CD4-positive, alpha-beta T cell treated with Interleukin-4 for 4 hours (primary cell): Measurements from ENCODE around the gene TFG.
"Not testable (repeated sequence)": the region's sequence is repeated elsewhere in the genome, so short reads cannot be mapped to it uniquely, and the experiment has no call there.

ENCODE experiments used
- DNase-seq: peaks from one replicate; pipeline ENCODE4 v3.0.0-alpha.2; 2020

The TFG gene

DNA sequence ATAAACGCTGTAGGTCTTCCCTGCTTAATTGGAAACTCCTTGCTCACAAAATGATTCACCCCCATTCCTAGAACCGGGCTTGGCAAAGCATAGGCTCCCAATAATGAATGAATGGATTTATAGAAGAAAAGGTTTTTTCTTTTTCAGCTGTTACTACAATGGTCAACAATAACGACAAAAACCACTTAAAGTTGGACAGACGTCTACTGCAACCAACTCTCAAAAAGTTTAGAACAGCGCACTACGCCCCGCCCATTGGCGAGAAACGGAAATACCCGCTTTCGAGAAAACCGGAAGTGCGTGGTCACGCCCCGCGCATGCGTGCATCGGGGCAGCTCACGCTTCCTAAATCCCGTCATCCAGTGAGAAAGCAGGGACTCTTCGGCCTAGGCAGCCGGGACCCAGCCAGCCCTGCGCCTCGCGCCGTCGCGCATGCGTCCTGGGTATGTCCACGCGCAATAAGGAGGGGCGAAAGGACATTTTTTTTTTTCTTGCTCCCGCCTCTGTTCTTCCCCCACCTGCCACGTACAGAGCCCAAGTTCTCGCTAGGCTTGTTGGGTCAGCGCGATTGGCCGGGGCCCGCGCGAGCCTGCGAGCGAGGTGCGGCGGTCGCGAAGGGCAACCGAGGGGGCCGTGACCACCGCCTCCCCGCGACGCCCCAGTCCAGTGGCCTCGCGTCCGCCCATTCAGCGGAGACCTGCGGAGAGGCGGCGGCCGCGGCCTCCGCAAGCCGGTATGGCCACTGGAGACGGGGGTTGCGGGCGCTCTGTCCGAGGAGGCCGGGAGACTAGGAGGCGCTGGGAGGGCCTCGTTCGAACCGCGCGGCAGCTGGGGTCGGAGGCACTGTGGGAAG is at the start of gene TFG:
TSS of gene TFG (plus strand) at position 506 of the 853 bp plus-strand sequence. CDS start 4,192 bp downstream, outside the sequence.
- peak; percentile 98 for DNase-seq

DNA sequence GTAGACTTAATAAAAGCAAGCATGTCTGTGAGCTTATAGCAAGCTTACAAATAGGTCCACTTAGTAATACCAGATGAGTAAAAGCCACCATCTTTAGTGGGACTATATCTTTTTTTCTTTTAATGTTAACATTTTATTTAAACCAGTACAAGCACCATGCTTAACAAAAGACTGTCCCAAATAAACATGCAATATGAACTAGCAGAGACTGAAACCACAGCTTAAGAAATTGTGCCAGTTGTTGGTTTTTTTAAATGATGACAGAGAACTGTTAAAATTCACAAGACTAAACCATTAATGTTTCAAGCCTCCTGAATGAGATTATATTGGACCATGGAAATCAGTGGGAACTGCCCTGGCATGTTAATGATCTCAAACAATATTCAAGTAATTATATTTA is 48.0 kb upstream of the TFG start:
- DNase-seq: not testable (repeated sequence)

DNA sequence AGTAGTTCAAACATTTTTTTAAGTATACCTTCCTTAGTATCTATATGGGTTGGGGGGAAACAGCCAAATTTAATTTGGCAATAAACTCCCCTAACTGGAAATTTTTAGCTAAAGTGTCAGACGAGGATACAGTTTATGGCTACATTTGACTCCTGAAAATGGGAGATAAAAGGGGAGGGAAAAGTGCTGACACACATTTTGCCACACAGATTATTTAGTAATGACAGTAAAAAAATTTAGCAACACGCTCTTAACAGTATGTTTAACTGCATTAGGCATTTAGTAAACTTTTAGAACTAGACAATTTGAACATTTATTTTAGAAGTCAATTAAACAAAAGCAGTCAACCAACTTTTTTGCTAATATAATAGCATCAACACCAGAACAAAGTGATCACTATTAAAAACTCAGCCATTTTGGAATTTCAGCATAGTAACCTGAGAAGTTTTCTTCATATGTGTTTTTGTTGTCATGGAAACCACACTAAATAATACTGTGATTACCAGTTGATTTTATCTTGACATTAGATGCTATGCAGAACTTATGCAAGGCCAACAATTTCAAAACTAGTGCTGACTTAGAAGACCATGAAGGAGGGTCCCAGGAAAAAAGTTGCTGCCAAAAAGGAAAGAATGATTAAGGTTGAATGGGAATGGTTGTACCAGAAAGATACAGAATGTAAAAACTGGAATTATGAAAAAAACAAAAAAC is 47.0 kb upstream of the TFG start:
- peak; percentile 8 for DNase-seq

DNA sequence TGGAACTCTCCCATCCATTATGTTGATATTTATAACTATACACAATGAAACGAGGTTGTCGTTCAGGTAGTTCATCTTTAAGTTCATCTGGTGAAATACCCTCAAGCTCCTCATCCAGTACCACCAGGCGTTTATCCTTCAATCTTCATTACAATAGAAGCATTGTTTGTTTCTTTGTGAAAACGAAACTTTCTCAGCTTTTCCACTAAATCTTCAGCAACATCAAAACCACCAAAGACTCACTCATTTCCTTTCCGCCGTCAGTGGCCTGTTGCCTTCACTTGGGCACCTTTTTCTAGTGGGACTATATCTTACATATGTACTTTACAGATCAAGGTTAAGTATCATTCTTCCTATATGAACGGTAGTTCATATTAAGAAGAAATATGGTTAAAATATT is 44.1 kb upstream of the TFG start:
- peak; percentile 32 for DNase-seq

DNA sequence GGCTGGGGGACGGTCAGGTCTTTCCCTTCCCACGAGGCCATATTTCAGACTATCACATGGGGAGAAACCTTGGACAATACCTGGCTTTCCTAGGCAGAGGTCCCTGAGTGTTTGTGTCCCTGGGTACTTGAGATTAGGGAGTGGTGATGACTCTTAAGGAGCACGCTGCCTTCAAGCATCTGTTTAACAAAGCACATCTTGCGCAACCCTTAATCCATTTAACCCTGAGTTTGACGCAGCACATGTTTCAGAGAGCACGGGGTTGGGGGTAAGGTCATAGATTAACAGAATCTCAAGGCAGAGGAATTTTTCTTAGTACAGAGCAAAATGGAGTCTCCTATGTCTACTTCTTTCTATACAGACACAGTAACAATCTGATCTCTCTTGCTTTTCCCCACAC is 42.6 kb upstream of the TFG start:
- DNase-seq: not testable (repeated sequence)

DNA sequence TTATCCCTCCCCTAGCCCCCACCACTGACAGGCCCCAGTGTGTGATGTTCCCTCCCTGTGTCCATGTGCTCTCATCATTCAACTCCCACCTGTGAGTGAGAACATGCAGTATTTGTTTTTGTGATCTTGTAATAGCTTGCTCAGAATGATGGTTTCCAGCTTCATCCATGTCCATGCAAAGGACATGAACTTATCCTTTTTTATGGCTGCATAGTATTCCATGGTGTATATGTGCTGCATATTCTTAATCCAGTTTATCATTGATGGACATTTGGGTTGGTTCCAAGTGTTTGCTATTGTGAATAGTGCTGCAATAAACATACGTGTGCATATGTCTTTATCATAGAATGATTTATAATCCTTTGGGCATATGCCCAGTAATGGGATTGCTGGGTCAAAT is 42.0 kb upstream of the TFG start:
- not testable (repeated sequence) for DNase-seq

DNA sequence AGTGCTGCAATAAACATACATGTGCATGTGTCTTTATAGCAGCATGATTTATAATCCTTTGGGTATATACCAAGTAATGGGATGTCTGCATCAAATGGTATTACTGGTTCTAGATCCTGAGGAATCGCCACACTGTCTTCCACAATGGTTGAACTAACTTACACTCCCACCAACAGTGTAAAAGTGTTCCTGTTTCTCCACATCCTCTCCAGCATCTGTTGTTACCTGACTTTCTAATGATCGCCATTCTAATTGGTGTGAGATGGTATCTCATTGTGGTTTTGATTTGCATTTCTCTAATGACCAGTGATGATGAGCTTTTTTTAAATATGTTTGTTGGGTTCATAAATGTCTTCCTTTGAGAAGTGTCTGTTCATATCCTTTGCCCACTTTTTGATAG is 38.3 kb upstream of the TFG start:
- DNase-seq: not testable (repeated sequence)

DNA sequence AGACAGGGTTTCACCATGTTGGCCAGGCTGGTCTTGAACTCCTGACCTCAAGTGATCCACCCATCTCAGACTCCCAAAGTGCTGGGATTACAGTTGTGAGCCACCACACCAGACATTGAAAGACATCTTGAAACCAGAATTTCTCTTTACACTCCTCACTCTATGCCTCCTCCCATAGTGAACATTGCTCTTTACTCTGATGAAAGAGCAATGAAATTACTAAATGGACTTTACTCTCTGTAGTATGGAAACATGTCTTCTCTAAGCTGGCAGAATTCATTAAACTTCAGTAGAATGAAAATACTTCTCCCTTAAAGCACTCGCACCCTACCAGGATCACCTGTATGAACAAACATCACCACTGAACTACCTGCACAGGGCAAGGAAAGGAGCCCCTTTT is 27.8 kb upstream of the TFG start:
- no peak for DNase-seq

DNA sequence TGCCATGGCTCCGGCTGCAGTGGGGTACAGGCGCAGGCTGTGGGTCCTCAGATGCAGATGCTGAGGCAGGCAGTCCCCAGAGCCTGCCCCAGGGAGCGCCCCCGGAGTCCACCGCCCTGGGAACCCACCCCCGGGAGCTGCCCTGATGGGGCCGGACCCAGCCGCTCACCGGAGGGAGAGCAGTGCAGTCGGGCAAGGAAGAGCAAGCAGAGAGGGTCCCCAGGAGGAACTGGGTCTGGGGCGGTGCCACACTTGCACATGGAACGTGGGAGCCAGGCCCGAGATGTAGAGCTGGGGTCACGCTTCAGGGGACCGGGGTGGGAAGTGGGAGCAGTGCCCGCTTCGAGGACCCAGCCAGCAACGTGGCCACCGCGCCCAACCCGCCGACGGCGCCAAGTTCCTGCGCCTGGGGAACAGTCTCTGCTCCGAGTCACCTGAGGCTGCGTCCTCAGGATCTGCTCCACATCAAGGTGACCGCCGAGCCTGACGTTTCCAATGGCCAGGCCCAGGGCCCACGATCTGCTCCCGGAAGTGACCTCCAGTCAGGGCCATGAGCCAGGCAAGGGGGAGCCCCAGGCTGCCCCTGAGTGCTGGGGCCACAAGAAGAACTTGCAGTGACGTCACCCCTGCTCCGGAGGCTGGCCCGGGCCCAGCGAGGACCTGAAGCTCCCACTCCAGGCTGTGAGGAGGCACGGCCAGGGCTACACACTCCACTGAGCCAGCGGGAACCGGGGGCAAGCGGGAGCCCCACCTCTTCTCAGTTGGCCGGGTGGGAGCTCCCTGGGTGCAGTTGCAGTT is 27.0 kb upstream of the TFG start:
- DNase-seq: no peak

DNA sequence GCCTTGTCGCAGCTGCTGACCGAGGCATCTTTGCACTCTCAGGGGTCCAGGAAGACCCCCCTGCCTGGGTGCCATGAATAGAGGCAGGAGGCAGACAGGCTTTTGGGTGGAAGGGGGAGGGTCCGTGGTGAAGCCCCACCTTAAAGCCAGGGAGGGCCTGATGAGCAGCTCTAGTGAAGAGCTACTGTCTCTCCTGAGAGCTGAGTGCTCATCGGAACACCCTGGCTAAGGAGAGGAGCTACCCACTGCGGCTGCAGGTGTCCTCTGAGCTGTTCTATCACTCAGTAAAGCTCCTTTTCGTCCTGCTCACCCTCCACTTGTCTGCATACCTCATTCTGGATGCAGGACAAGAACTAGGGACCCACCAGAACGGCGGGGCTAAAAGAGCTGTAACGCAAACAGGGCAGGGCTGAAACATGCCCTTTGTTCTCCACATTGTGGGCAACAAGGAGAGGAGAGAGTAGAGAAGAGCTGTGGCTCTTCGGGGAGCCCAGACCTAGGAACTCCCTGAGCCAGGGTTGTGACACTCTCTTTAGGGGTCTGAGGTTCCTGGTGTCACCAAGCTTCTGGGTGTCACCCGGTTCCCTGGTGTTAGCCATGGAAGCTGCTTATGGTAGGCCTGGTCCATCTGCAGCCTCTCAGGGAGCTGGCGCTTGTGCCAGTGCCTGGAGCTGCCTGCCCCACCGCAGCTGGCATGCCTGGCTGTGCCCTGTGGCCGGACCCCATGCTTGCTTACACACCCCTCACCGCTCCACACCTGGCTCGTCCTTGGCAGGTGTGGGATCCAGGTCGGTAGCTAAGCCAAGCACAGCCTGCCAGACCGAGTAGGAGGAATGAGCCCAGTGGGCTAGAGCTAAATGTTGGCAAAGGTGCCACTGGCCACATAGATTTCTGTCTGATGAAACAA is 26.2 kb upstream of the TFG start:
- DNase-seq: no peak

DNA sequence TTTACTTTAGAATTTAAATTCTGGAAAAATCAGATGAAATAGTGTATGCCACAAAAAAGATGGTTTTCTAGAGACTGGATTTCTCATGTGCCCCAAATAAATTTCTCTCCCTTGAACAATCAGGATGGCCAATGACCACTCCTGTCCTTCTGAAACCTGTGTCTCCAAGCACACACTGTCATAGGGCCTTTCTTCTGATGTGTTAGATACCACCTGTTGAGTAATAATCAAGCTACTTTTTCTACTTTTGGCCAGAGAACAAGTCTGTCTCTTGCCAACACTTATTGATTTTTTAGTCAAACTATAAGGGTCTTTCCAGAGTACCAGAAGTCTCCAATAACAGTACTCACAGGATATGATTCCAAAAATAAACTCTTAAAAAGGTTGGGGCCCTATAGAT is 16.1 kb upstream of the TFG start:
- DNase-seq: no peak

DNA sequence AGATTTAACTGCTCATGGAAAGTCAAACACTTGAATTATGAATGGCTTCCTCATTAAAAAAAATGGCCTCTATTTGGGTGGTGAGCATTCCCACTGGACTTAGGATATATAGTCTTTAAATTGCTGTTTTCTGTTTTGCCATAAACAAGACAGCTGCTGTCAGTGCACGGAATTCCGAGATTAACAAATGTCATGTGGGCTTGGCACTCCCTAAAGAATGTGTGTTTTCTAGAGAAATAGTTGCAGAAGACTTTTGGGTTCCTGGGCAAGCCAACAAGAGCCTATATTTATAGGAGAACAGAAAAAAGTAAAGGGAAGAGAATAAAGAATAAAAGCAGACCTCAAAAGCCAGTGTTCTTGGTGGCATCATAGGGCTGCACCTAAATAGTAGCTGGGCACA is 13.6 kb upstream of the TFG start:
- no peak for DNase-seq

DNA sequence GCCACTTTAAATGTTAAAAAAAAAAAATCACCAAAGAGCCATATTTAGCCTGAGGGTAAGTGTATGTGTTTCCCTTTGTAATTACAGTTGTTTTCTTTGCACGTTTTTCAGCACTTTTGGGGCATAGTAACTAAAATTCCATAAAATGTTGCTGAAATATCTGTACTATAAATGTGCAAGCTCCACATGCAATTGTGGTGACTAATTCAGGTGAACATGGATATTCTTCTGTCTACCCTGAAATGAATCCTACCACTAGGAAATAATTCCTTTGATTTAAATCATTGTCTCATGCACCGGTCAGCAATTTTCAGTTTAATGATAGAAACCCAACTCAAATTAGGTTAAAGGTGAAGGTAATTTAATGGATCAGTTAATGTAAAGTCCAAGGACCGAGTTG is 13.1 kb upstream of the TFG start:
- no peak for DNase-seq

DNA sequence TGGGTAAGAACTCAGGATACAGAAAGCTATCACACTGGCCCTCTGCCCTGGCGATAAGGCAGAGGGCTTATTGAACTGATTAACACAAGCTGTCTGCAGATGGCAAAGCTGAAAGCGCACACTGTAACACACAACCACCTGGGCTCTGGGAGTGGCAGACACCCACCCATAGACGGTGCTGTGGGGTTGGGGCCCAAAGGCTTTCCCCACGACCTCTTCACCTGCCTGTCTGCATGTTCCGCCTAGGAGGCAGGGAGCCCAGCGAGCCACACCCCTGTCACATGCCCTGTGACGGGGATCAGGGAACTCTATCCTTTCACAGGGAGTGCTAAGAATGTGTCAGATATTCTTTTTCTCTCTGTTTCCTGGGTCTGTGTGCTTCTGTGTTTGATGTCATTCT is 12.1 kb upstream of the TFG start:
- DNase-seq: no peak

DNA sequence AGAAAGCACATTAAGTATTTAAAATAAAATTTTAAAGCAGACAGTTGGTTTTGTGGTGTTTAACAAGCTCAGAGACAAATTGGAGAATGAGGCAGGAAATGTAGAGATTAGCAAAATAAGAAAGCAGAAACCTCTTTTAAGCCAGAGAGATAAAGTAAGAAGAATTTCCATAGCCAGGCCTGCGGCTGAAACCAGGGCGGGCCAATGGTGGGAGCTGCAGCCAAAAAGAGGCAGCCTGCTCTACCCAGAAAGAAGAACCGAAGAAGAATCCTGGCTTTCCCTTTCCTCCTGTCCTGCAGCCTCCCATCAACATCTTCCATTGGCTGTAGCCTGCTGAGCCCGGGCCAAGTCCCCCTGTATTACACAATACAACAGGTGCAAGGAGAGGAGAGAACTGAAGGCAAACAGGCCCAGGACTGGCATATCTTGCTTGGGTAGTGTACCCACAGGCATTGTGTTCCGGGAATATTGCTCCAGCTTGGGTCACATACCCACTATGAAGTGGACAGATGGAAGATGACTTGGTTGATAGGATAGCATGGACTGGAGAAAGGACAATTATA is 11.5 kb upstream of the TFG start:
- DNase-seq: no peak

DNA sequence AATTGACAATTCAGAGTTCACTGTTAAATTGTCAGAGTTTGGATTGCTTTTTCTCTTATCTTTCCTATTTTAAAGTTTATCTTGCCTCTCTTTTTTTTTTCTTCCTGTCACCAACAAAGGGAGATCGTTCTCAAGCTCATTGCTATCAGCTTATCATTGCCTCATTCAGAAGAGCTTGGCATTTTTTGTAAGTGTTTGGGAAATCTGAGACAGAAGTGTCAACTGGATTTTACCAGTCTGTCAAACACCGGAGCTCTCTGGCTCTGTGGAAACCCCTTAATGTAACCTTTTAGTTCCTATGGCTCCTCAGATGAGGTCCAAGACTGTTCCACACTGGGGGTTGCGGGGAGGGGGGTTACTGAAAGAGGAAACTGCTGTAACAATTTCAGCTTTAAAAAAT is 10.6 kb upstream of the TFG start:
- no peak for DNase-seq

DNA sequence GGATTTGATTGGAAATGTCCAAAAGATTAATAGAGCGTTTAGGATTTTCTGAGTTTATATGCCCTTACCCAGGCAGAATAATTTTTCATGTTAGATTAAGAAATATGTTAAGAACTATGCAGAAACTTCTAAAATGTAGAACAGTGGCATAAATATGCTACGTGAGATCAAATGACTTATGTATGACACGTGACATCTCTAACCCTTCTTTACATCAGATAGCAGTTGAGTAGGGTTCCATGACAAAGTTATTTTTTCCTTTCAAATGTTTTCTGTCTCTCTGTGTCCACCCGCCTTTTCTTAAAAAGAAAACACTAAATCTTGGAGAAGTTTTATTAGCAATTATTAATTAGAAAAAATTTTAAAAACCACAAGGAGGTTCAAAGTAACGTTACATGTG is 8.6 kb upstream of the TFG start:
- no peak for DNase-seq

DNA sequence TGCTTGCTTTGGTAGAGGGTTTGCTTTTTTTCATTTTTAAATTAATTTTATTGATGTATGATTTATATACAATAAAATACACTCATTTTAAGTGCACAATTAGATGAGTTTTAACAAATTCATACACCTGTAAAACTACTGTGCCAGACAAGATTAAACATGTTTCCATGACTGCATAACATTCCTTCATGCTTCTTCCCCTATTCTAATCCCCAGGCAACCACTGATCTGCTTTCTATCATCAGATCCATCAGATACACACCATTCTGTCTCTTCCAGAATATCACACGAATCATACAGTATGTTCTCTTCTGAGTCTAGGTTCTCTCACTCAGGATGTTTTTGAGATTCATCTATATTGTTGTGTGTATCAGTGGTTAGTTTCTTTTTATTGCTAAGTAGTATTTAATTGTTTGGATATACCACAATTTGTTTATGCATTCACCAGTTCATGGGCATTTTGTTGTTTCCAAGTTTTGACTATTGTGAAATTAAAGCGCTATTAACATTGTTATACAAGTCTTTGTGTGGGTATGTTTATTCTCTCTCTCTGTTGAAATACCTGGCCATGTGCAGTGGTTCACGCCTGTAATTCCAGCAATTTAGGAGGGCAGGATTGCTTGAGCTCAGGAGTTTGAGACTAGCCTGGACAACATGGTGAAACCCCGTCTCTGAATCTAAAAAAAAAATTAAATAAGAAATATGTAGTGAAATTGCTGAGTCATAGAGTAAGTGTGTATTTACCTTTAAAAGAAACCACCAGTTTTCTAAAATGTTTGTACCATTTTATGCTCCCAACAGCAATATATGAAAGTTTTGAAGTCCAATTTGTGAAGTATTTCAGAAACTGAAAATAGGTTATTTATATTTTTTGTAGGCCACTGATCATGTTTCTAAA is 7.0 kb upstream of the TFG start:
- DNase-seq: no peak

DNA sequence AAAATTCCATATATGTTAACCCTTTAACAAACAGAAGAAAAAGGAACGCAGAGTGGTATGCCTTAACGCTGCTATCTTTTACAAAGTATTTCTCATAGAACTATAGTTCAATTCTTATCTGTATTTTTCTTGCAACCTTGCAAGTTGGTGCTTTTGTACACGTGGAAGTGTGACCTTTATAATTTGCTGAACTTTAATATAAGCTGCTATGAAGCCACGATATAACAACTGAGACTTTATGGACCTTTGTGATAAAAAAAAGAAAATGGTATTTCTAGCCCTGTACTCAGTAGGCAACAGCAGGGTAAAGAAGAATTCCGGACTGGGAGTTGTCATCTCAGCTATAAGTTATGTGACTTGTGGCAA is 6.3 kb upstream of the TFG start:
- no peak for DNase-seq

DNA sequence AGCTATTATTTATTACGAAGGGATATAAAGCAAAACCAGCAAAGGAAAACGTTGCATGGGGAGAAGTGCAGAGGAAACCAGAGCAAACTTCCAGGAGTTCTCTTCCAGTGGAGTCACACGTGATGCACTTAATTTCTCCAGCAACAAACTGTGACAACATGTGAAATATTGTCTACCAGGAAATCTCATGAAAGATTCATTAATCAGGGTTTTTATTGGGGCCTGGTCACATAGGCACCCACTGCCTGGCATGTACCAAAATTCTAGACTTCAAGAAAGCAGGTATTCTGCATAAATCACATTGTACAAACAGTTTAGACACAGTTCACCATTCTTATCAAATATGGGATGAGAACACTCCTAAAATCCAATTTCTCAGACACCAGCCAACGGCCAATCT is 5.4 kb upstream of the TFG start:
- DNase-seq: no peak

DNA sequence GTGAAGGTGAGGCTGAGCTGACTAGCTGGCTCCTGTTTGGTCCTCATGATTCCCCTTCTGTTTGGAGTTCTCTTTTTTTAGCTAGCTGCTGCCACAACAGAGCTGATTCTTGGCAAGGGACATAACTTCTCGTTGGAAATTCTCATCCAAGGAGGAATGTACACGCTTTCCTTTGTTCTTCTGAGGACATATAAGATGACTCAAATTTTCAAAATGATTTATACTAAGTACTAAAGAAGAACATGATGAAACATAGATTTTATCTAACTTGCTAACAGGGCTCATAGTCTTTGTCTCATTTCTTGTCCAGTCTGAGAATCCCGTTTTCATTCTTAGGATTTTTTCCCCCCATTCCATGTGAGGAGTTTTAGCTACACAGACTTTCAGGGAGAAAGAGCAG is 2.9 kb upstream of the TFG start:
- no peak for DNase-seq
